Measurements from ENCODE around the gene WDR38. TPM values are rescaled to one million over a fixed set of nuclear protein-coding genes. Genes with fewer than 3 reads are reported as not detected.

The WDR38 gene
- total RNA-seq, 1 donor: not detected

- TF ChIP-seq CTCF (IDR thresholded peaks at IDR 0.05; ENCODE audit: extremely low read depth, low read depth, low read length): no peak
- no peaks in the 10 kb centered on the region for H3K79me2 ChIP-seq (ENCODE audit: insufficient read depth, low read length)
- no peaks in the 10 kb centered on the region for H3K27me3 ChIP-seq (ENCODE audit: insufficient read depth, low read length)
- no peaks in the 10 kb centered on the region for H3K9me3 ChIP-seq (ENCODE audit: low read depth, low read length)
- H3K4me2 ChIP-seq (ENCODE audit: insufficient read depth, low read length): no peak overlapping the region
- H3K27ac ChIP-seq (ENCODE audit: low read depth, low read length): no peak overlapping the region
- peaks cover 3% of the 10 kb centered on the region for H4K20me1 ChIP-seq (ENCODE audit: insufficient read depth, low read length)
- H3K36me3 ChIP-seq (ENCODE audit: insufficient read depth, low read length): peaks cover 45% of the 10 kb centered on the region
- peaks cover 6% of the 10 kb centered on the region for H3K4me1 ChIP-seq (ENCODE audit: insufficient read depth, low read length)
- no peak overlapping the region for H3K4me3 ChIP-seq (ENCODE audit: insufficient read depth, low read length)
- no peak for DNase-seq (ENCODE audit: insufficient read length, low spot score, missing footprints)
- H2AFZ ChIP-seq (ENCODE audit: low read length): no peak overlapping the region
Observed at GRCh38 chr9:124899845-124900244, 46.6 kb downstream of the WDR38 start.

GRCh38 chr9:124906966-124907365 is 53.7 kb downstream of the WDR38 start:
- no peak for DNase-seq (ENCODE audit: insufficient read length, low spot score, missing footprints)
- TF ChIP-seq CTCF (IDR thresholded peaks at IDR 0.05; ENCODE audit: extremely low read depth, low read depth, low read length): no peak
- Histone ChIP-seq H3K4me1 (ENCODE audit: insufficient read depth, low read length) (peaks cover under 1% of the 10 kb centered on the region), H3K27ac (ENCODE audit: low read depth, low read length) (no peak overlapping the region), H4K20me1 (ENCODE audit: insufficient read depth, low read length) (peaks cover 3% of the 10 kb centered on the region), H2AFZ (ENCODE audit: low read length) (no peak overlapping the region), H3K4me2 (ENCODE audit: insufficient read depth, low read length) (no peak overlapping the region), H3K79me2 (ENCODE audit: insufficient read depth, low read length) (no peaks in the 10 kb centered on the region), H3K27me3 (ENCODE audit: insufficient read depth, low read length) (no peaks in the 10 kb centered on the region), H3K36me3 (ENCODE audit: insufficient read depth, low read length) (peaks cover 36% of the 10 kb centered on the region), H3K9me3 (ENCODE audit: low read depth, low read length) (no peaks in the 10 kb centered on the region), H3K4me3 (ENCODE audit: insufficient read depth, low read length) (no peak overlapping the region)

Small RNA genes lying within 50 kb of the gene (small RNA-seq; reads per million reads assigned to genes)
- not detected for gene RNU4-82P

Other genes with a start within 250 kb of the WDR38 start
- 0.36 and 0.88 TPM in 2 replicates for gene NR6A1, start 82.1 kb upstream of the WDR38 start, total RNA-seq
- 27.1 and 29.7 TPM in 2 replicates for gene OLFML2A, start 76.3 kb upstream of the WDR38 start, total RNA-seq
- 1,644 and 1,645 TPM in 2 replicates for gene RPL35, start 8.5 kb downstream of the WDR38 start, total RNA-seq
- 9.8 and 11.8 TPM in 2 replicates for gene ARPC5L, start 8.7 kb downstream of the WDR38 start, total RNA-seq
- 13.4 and 15.6 TPM in 2 replicates for gene GOLGA1, start 87.6 kb downstream of the WDR38 start, total RNA-seq